ENCODE measurements around the gene PLEKHG1. TPM values are rescaled to one million over a fixed set of nuclear protein-coding genes. Genes with fewer than 3 reads are reported as not detected.
A peak's percentile ranks its signal among the peaks of the same experiment; 100 is the strongest.

The PLEKHG1 gene
- total and polyA plus RNA-seq, 11 donors = 2.2 to 27.0 (median 11.3) TPM

DNA sequence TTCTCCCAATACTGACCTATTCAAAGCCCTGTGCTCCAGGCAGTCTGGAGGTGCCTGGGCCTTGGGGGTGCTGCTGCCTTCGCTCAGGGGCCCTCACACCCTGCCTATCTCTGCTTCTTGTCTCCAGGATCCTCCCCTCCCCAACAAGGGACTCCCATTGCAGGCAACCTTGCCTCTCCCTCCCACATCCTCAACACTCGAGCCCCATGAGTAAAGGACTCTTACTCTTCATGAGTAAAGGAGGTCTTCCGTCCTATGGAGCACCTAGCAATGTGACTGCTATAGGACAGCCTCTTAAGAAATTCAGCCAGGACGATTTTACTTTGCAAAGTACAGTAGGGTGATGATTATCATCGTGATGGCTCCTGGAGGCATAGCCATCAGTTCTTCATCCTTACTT lies 24.5 kb downstream of the PLEKHG1 start:
- TF ChIP-seq, protein P1, sequence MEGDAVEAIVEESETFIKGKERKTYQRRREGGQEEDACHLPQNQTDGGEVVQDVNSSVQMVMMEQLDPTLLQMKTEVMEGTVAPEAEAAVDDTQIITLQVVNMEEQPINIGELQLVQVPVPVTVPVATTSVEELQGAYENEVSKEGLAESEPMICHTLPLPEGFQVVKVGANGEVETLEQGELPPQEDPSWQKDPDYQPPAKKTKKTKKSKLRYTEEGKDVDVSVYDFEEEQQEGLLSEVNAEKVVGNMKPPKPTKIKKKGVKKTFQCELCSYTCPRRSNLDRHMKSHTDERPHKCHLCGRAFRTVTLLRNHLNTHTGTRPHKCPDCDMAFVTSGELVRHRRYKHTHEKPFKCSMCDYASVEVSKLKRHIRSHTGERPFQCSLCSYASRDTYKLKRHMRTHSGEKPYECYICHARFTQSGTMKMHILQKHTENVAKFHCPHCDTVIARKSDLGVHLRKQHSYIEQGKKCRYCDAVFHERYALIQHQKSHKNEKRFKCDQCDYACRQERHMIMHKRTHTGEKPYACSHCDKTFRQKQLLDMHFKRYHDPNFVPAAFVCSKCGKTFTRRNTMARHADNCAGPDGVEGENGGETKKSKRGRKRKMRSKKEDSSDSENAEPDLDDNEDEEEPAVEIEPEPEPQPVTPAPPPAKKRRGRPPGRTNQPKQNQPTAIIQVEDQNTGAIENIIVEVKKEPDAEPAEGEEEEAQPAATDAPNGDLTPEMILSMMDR (IDR thresholded peaks at IDR 0.05) = no peak
- no peak for TF ChIP-seq POLR2A (IDR thresholded peaks at IDR 0.05)
- peaks cover 0 to 62% (median 27%) of the 10 kb centered on the region in 12 donors for H3K4me1 ChIP-seq
- H3K9me3 ChIP-seq = no peaks in the 10 kb centered on the region
- no peaks in the 10 kb centered on the region for H3K27me3 ChIP-seq
- intact Hi-C loops (cut with DNase I) = no loop called here
- no peak for ATAC-seq
- WGBS, 4 donors = 73 to 89% (median 86%) methylated on average over 5 of the region's 5 CpGs
- H3K36me3 ChIP-seq = no peaks in the 10 kb centered on the region
- no peak overlapping the region for H3K4me3 ChIP-seq
- no peak overlapping the region for H3K27ac ChIP-seq
- DNase-seq = no peak

DNA sequence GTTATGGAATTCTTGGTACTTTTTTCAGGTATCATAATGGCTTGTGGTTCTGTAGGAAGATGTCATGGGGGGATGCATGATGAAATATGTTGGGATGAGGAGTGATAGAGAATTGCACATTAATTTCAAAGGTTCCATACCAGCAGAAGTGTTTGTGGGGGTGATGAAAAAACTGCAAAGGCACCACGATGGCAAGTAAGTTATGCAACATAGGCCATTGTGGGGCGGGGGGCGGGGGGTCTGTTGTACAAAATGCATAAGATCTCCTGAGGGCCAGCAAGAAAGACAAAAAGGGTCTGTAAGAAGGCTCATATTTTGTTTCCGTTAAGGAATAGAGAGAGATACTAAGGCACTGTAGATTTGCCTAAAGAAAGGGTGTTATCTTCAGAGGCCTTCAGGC lies 26.2 kb downstream of the PLEKHG1 start:
- no peak overlapping the region for H3K27ac ChIP-seq
- H3K27me3 ChIP-seq = no peaks in the 10 kb centered on the region
- no peaks in the 10 kb centered on the region for H3K9me3 ChIP-seq
- H3K4me3 ChIP-seq = no peak overlapping the region
- peaks cover 0 to 48% (median 20%) of the 10 kb centered on the region in 12 donors for H3K4me1 ChIP-seq
- WGBS, 4 donors = 94 to 99% (median 97%) methylated on average over 4 of the region's 4 CpGs
- no peak for ATAC-seq
- TF ChIP-seq, protein P1 (IDR thresholded peaks at IDR 0.05) = no peak
- no peak for TF ChIP-seq POLR2A (IDR thresholded peaks at IDR 0.05)
- no peaks in the 10 kb centered on the region for H3K36me3 ChIP-seq
- no peak for DNase-seq
- intact Hi-C loops (cut with DNase I) = no loop called here

DNA sequence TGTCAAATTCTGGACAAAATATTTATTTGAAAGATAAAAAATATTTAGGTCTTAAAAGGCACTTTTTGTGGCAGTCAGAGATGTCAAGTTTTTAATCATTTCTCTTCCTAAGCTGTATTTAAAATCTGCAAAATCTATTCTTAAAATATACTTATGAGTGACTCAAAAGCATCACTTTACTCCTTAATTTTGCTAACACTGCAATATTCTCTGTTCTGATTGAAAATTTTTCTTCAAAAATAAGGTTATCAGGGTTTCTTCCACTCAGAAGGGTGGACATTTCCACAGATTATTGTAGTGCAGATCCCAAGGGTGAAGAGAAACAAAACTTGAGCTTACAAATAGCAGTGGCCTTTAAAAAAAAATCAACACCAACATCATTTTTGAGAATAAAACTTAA lies 27.5 kb downstream of the PLEKHG1 start:
- intact Hi-C loops (cut with DNase I) = no loop called here
- H3K4me3 ChIP-seq = no peak overlapping the region
- DNase-seq = no peak
- TF ChIP-seq POLR2A (IDR thresholded peaks at IDR 0.05) = no peak
- TF ChIP-seq, protein P1 (IDR thresholded peaks at IDR 0.05) = no peak
- H3K9me3 ChIP-seq = no peaks in the 10 kb centered on the region
- no peaks in the 10 kb centered on the region for H3K27me3 ChIP-seq
- ATAC-seq = no peak
- peaks cover 0 to 46% (median 17%) of the 10 kb centered on the region in 12 donors for H3K4me1 ChIP-seq
- H3K36me3 ChIP-seq = no peaks in the 10 kb centered on the region
- H3K27ac ChIP-seq = peak overlapping the region in 9 of 12 donors; percentile 4 to 59 (median 29)

DNA sequence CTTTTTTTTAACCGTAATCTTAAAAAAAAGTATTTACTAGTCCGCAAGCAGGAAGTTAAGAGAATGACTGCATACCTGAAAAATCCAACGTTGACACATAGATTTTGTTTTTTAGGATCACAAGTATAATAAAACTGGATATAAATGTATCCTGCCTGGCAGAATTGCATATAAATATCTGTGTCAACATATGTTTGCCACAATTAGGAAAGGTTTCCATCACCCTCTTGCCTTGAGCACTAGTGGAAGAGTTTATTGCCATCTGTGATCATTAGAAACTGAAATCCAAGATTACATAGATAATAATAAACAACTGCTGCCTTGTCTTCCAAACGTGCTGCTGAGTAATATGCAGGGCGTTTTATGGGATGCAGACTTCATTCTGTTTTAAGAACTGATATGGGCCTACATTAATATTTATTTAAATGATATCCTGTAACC lies 27.9 kb downstream of the PLEKHG1 start:
- no peak for TF ChIP-seq POLR2A (IDR thresholded peaks at IDR 0.05)
- TF ChIP-seq, protein P1 (IDR thresholded peaks at IDR 0.05) = no peak
- intact Hi-C loops (cut with DNase I) = no loop called here
- DNase-seq (no peak), ATAC-seq (peak in 1 of 4 donors; percentile 26)
- H3K27me3 ChIP-seq = no peaks in the 10 kb centered on the region
- WGBS, 4 donors = 42 to 50% (median 45%) methylated on average over 5 of the region's 5 CpGs
- H3K4me1 ChIP-seq = peaks cover 0 to 46% (median 15%) of the 10 kb centered on the region in 12 donors
- H3K4me3 ChIP-seq = no peak overlapping the region
- H3K36me3 ChIP-seq = no peaks in the 10 kb centered on the region
- H3K27ac ChIP-seq = peak overlapping the region in 11 of 12 donors; percentile 15 to 59 (median 39)
- no peaks in the 10 kb centered on the region for H3K9me3 ChIP-seq
